CD1c-positive myeloid dendritic cell (primary cell): ENCODE measurements around the gene PCTP.
A peak's percentile ranks its signal among the peaks of the same experiment; 100 is the strongest.

Experiments
- DNase-seq: peaks from one replicate; pipeline ENCODE4 v3.0.0-alpha.2; 2016; ENCODE audit errors: extremely low spot score

The PCTP gene

GRCh38 chr17:55750750-55751657 lies at the start of gene PCTP:
Gene PCTP, plus strand, starts transcription at chr17:55751051. Its CDS starts 53 bp downstream, at chr17:55751104.
- peak; percentile 91 for DNase-seq

- peak; percentile 33 for DNase-seq
These were observed 48.7 kb upstream of the PCTP start for GRCh38 chr17:55702150-55702549.

GRCh38 chr17:55704401-55704800 lies 46.5 kb upstream of the PCTP start:
- peak; percentile 48 for DNase-seq

GRCh38 chr17:55705847-55706246 lies 45.0 kb upstream of the PCTP start:
- DNase-seq: no peak

GRCh38 chr17:55706808-55707773 lies 43.8 kb upstream of the PCTP start:
- DNase-seq: no peak

- no peak for DNase-seq
These were observed 42.5 kb upstream of the PCTP start for GRCh38 chr17:55708175-55708974.

- DNase-seq: no peak
These were observed 41.4 kb upstream of the PCTP start for GRCh38 chr17:55709440-55709839.

GRCh38 chr17:55709984-55710383 lies 40.9 kb upstream of the PCTP start:
- DNase-seq: no peak

GRCh38 chr17:55710410-55710809 lies 40.4 kb upstream of the PCTP start:
- DNase-seq: no peak

- DNase-seq: no peak
These were observed 39.9 kb upstream of the PCTP start for GRCh38 chr17:55710829-55711496.

- no peak for DNase-seq
These were observed 33.4 kb upstream of the PCTP start for GRCh38 chr17:55717432-55717831.

- peak; percentile 80 for DNase-seq
These were observed 32.7 kb upstream of the PCTP start for GRCh38 chr17:55717898-55718735.

GRCh38 chr17:55720919-55721836 lies 29.7 kb upstream of the PCTP start:
- no peak for DNase-seq

- no peak for DNase-seq
These were observed 28.7 kb upstream of the PCTP start for GRCh38 chr17:55722016-55722736.

- no peak for DNase-seq
These were observed 27.9 kb upstream of the PCTP start, which contains the start of gene TMEM100 for GRCh38 chr17:55722742-55723487. Gene TMEM100, minus strand, starts transcription at chr17:55722864. Its CDS starts 1,794 bp downstream, at chr17:55721070.

GRCh38 chr17:55723488-55723848 lies 27.4 kb upstream of the PCTP start:
- no peak for DNase-seq

- DNase-seq: no peak
These were observed 24.4 kb upstream of the PCTP start for GRCh38 chr17:55726440-55726839.

GRCh38 chr17:55727275-55727674 lies 23.6 kb upstream of the PCTP start:
- DNase-seq: no peak
